WTC11 (cell line): Measurements from ENCODE around the gene EXOC3L4. TPM values are rescaled to one million over a fixed set of nuclear protein-coding genes. Genes with fewer than 3 reads are reported as not detected.

Source experiments
- ATAC-seq: fragments of 200-7000 bp; cut with Tn5 transposase; 2 replicates; pipeline ENCODE4 v1.10.0; 2021; ENCODE audit warnings: mild to moderate bottlenecking, moderate library complexity
- CTCF ChIA-PET: fragments of 300-600 bp; sonication (Branson Sonifier 250); formaldehyde crosslinking; loops from one replicate; lab custom pipeline; 2021; ENCODE audit warnings: antibody characterized with exemption; lab: Charles Lee
- POLR2A ChIA-PET: fragments of 350-600 bp; sonication (Branson Sonifier 250); formaldehyde crosslinking; loops from one replicate; lab custom pipeline; 2021; ENCODE audit warnings: antibody characterized with exemption; lab: Charles Lee
- DNase-seq: peaks from one replicate; pipeline ENCODE4 v3.0.0; 2021; ENCODE audit warnings: low spot score
- H3K27ac Mint-ChIP-seq: 2 replicates; pipeline ENCODE4 v1.8.0; 2021; ENCODE audit warnings: mixed read lengths
- H3K27me3 Mint-ChIP-seq: 2 replicates; pipeline ENCODE4 v1.8.0; 2021; ENCODE audit warnings: low read depth, mild to moderate bottlenecking, moderate library complexity, mixed read lengths
- H3K36me3 Mint-ChIP-seq: 2 replicates; pipeline ENCODE4 v1.8.0; 2021; ENCODE audit warnings: mixed read lengths
- H3K4me1 Mint-ChIP-seq: 2 replicates; pipeline ENCODE4 v1.8.0; 2022; ENCODE audit warnings: mixed read lengths
- H3K4me3 Mint-ChIP-seq: 2 replicates; pipeline ENCODE4 v1.8.0; 2021; ENCODE audit warnings: mild to moderate bottlenecking, moderate library complexity, mixed read lengths
- H3K9me3 Mint-ChIP-seq: 2 replicates; pipeline ENCODE4 v1.8.0; 2021; ENCODE audit warnings: mixed read lengths
- ATF1 ChIP-seq: sonication (generic); formaldehyde crosslinking; IDR thresholded peaks from 2 replicates; pipeline ENCODE4 v1.8.1; 2023; ENCODE audit warnings: mild to moderate bottlenecking, moderate library complexity, missing genetic modification reagents
- CREM ChIP-seq: sonication (generic); formaldehyde crosslinking; IDR thresholded peaks from 2 replicates; pipeline ENCODE4 v1.8.1; 2022; ENCODE audit warnings: mild to moderate bottlenecking, missing genetic modification reagents, moderate library complexity
- FOXJ3 ChIP-seq: sonication (generic); formaldehyde crosslinking; IDR thresholded peaks from 2 replicates; pipeline ENCODE4 v1.9.0; 2021; ENCODE audit warnings: missing genetic modification reagents, mild to moderate bottlenecking, borderline replicate concordance
- GABPB1 ChIP-seq: sonication (generic); formaldehyde crosslinking; IDR thresholded peaks from 2 replicates; pipeline ENCODE4 v1.8.1; 2023; ENCODE audit warnings: mild to moderate bottlenecking, missing genetic modification reagents
- NFE2L1 ChIP-seq: sonication (generic); formaldehyde crosslinking; IDR thresholded peaks from 2 replicates; pipeline ENCODE4 v1.8.1; 2023; ENCODE audit warnings: missing genetic modification reagents
- ZBTB21 ChIP-seq: sonication (generic); formaldehyde crosslinking; IDR thresholded peaks from 2 replicates; pipeline ENCODE4 v1.8.1; 2023; ENCODE audit warnings: mild to moderate bottlenecking, missing genetic modification reagents, borderline replicate concordance
- total RNA-seq: library from RNA; stranded (reverse); gene quantifications from 3 replicates; pipeline ENCODE4 v1.2.3, GENCODE V29; 2021
- TF ChIP-seq, protein P1 (sequence below): fragments of 250-450 bp; sonication (Bioruptor Pico); IDR thresholded peaks from 2 replicates; pipeline ENCODE4 v1.9.0; 2021; ENCODE audit warnings: mild to moderate bottlenecking
- TF ChIP-seq, protein P2 (sequence below): sonication (generic); formaldehyde crosslinking; IDR thresholded peaks from 2 replicates; pipeline ENCODE4 v1.8.0; 2023; ENCODE audit warnings: missing genetic modification reagents
- TF ChIP-seq, protein P3 (sequence below): sonication (generic); formaldehyde crosslinking; IDR thresholded peaks from 2 replicates; pipeline ENCODE4 v1.8.0; 2022; ENCODE audit warnings: missing genetic modification reagents
- TF ChIP-seq, protein P4 (sequence below): sonication (generic); formaldehyde crosslinking; IDR thresholded peaks from 2 replicates; pipeline ENCODE4 v1.8.1; 2022; ENCODE audit warnings: low read depth, missing genetic modification reagents, borderline replicate concordance

The EXOC3L4 gene
- total RNA-seq, 1 experiment from 2014 or later = 0.42 TPM

- TF ChIP-seq ZBTB21 (CRISPR knock-in tag) (no peak), FOXJ3 (CRISPR knock-in tag) (no peak), NFE2L1 (CRISPR knock-in tag) (no peak), ATF1 (CRISPR knock-in tag) (no peak)
- TF ChIP-seq, protein P1, sequence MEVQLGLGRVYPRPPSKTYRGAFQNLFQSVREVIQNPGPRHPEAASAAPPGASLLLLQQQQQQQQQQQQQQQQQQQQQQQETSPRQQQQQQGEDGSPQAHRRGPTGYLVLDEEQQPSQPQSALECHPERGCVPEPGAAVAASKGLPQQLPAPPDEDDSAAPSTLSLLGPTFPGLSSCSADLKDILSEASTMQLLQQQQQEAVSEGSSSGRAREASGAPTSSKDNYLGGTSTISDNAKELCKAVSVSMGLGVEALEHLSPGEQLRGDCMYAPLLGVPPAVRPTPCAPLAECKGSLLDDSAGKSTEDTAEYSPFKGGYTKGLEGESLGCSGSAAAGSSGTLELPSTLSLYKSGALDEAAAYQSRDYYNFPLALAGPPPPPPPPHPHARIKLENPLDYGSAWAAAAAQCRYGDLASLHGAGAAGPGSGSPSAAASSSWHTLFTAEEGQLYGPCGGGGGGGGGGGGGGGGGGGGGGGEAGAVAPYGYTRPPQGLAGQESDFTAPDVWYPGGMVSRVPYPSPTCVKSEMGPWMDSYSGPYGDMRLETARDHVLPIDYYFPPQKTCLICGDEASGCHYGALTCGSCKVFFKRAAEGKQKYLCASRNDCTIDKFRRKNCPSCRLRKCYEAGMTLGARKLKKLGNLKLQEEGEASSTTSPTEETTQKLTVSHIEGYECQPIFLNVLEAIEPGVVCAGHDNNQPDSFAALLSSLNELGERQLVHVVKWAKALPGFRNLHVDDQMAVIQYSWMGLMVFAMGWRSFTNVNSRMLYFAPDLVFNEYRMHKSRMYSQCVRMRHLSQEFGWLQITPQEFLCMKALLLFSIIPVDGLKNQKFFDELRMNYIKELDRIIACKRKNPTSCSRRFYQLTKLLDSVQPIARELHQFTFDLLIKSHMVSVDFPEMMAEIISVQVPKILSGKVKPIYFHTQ (CRISPR knock-in tag) = no peak
- TF ChIP-seq, protein P2, sequence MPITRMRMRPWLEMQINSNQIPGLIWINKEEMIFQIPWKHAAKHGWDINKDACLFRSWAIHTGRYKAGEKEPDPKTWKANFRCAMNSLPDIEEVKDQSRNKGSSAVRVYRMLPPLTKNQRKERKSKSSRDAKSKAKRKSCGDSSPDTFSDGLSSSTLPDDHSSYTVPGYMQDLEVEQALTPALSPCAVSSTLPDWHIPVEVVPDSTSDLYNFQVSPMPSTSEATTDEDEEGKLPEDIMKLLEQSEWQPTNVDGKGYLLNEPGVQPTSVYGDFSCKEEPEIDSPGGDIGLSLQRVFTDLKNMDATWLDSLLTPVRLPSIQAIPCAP (CRISPR knock-in tag) = no peak
Observed at GRCh38 chr14:103097244-103097993, 2.9 kb downstream of the EXOC3L4 start (continued).

- no peak for TF ChIP-seq CREM (CRISPR knock-in tag)
- Mint-ChIP-seq H3K27me3 (peaks cover 29% of the 10 kb centered on the region), H3K4me1 (peaks cover 12% of the 10 kb centered on the region), H3K27ac (no peak overlapping the region), H3K9me3 (no peaks in the 10 kb centered on the region), H3K36me3 (no peaks in the 10 kb centered on the region), H3K4me3 (no peak overlapping the region)
- ATAC-seq = no peak
- DNase-seq = peak; percentile 16
- ChIA-PET POLR2A (interaction anchor here (0.5 kb wide), 1 partner anchor 527 kb away, joined by 3 read pairs; no protein-coding TSS in a partner anchor), CTCF (interaction anchor here (0.6 to 3.8 kb wide), 8 partner anchors 12 to 409 kb away, joined by 3 to 22 read pairs (median 4); partner anchors contain the start of gene TNFAIP2)
Observed at GRCh38 chr14:103097994-103098957, 3.8 kb downstream of the EXOC3L4 start.

- Mint-ChIP-seq H3K36me3 (no peaks in the 10 kb centered on the region), H3K27me3 (peaks cover 38% of the 10 kb centered on the region), H3K9me3 (no peaks in the 10 kb centered on the region), H3K4me3 (no peak overlapping the region), H3K27ac (no peak overlapping the region), H3K4me1 (peaks cover 15% of the 10 kb centered on the region)
- ATAC-seq (peak; percentile 29), DNase-seq (peak; percentile 16)
- ChIA-PET POLR2A (interaction anchor here (0.5 kb wide), 1 partner anchor 528 kb away, joined by 3 read pairs; no protein-coding TSS in a partner anchor), CTCF (interaction anchor here (0.5 to 3.8 kb wide), 11 partner anchors 11 to 801 kb away, joined by 3 to 22 read pairs (median 5); partner anchors contain the start of gene TNFAIP2)
- TF ChIP-seq, protein P3, sequence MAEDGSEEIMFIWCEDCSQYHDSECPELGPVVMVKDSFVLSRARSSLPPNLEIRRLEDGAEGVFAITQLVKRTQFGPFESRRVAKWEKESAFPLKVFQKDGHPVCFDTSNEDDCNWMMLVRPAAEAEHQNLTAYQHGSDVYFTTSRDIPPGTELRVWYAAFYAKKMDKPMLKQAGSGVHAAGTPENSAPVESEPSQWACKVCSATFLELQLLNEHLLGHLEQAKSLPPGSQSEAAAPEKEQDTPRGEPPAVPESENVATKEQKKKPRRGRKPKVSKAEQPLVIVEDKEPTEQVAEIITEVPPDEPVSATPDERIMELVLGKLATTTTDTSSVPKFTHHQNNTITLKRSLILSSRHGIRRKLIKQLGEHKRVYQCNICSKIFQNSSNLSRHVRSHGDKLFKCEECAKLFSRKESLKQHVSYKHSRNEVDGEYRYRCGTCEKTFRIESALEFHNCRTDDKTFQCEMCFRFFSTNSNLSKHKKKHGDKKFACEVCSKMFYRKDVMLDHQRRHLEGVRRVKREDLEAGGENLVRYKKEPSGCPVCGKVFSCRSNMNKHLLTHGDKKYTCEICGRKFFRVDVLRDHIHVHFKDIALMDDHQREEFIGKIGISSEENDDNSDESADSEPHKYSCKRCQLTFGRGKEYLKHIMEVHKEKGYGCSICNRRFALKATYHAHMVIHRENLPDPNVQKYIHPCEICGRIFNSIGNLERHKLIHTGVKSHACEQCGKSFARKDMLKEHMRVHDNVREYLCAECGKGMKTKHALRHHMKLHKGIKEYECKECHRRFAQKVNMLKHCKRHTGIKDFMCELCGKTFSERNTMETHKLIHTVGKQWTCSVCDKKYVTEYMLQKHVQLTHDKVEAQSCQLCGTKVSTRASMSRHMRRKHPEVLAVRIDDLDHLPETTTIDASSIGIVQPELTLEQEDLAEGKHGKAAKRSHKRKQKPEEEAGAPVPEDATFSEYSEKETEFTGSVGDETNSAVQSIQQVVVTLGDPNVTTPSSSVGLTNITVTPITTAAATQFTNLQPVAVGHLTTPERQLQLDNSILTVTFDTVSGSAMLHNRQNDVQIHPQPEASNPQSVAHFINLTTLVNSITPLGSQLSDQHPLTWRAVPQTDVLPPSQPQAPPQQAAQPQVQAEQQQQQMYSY (CRISPR knock-in tag) = peak; percentile 65; the same call in 1 of the 2 replicates
- peak; percentile 67 for TF ChIP-seq GABPB1 (CRISPR knock-in tag)
- TF ChIP-seq, protein P4, sequence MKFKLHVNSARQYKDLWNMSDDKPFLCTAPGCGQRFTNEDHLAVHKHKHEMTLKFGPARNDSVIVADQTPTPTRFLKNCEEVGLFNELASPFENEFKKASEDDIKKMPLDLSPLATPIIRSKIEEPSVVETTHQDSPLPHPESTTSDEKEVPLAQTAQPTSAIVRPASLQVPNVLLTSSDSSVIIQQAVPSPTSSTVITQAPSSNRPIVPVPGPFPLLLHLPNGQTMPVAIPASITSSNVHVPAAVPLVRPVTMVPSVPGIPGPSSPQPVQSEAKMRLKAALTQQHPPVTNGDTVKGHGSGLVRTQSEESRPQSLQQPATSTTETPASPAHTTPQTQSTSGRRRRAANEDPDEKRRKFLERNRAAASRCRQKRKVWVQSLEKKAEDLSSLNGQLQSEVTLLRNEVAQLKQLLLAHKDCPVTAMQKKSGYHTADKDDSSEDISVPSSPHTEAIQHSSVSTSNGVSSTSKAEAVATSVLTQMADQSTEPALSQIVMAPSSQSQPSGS (CRISPR knock-in tag) = no peak
Observed at GRCh38 chr14:103099081-103099732, 4.7 kb downstream of the EXOC3L4 start.
